ENCODE data around the gene LDLRAD3. TPM values are rescaled to one million over a fixed set of nuclear protein-coding genes. Genes with fewer than 3 reads are reported as not detected.
"Not testable (repeated sequence)": the region's sequence is repeated elsewhere in the genome, so short reads cannot be mapped to it uniquely, and the experiment has no call there.

Gene LDLRAD3
- total and polyA plus RNA-seq, 11 donors = 1.1 to 7.7 (median 2.6) TPM

GRCh38 chr11:36038541-36038940 is 94.7 kb downstream of the LDLRAD3 start:
- WGBS, 4 donors = 79 to 90% (median 82%) methylated on average over 3 of the region's 3 CpGs
- ATAC-seq (no peak), DNase-seq (no peak)
- H3K4me3 ChIP-seq = no peak overlapping the region
- no peaks in the 10 kb centered on the region for H3K9me3 ChIP-seq
- H3K27me3 ChIP-seq = no peaks in the 10 kb centered on the region
- no peaks in the 10 kb centered on the region for H3K36me3 ChIP-seq
- no peak overlapping the region for H3K27ac ChIP-seq
- TF ChIP-seq CTCF (IDR thresholded peaks at IDR 0.05) (no peak), POLR2A (IDR thresholded peaks at IDR 0.05) (no peak)
- H3K4me1 ChIP-seq = peaks cover 0 to 5% (median 0%) of the 10 kb centered on the region in 12 donors
- intact Hi-C loops (cut with DNase I) = loop anchor here in 6 of 10 donors (5.0 to 10.0 kb wide), 5 partner anchors 94 to 424 kb away; partner anchors contain the start of genes FJX1 (in 2 of the 6) and LDLRAD3 (in 1 of the 6)

GRCh38 chr11:36039471-36039870 is 95.6 kb downstream of the LDLRAD3 start:
- 85 to 90% (median 86%) methylated on average over 4 of the region's 4 CpGs for WGBS, 4 donors
- intact Hi-C loops (cut with DNase I) = loop anchor here in 6 of 10 donors (5.0 to 10.0 kb wide), 5 partner anchors 93 to 425 kb away; partner anchors contain the start of genes FJX1 (in 2 of the 6) and LDLRAD3 (in 1 of the 6)
- ATAC-seq (no peak), DNase-seq (no peak)
- H3K9me3 ChIP-seq = no peaks in the 10 kb centered on the region
- TF ChIP-seq POLR2A (IDR thresholded peaks at IDR 0.05) (no peak), CTCF (IDR thresholded peaks at IDR 0.05) (no peak)
- no peak overlapping the region for H3K27ac ChIP-seq
- no peaks in the 10 kb centered on the region for H3K36me3 ChIP-seq
- peaks cover 0 to 5% (median 0%) of the 10 kb centered on the region in 12 donors for H3K4me1 ChIP-seq
- H3K27me3 ChIP-seq = no peaks in the 10 kb centered on the region
- H3K4me3 ChIP-seq = no peak overlapping the region

- no peaks in the 10 kb centered on the region for H3K9me3 ChIP-seq
- H3K36me3 ChIP-seq = no peaks in the 10 kb centered on the region
- no peak overlapping the region for H3K4me3 ChIP-seq
- no peak for DNase-seq
- intact Hi-C loops (cut with DNase I) = loop anchor here in 8 of 10 donors (5.0 to 10.0 kb wide), 7 partner anchors 90 to 427 kb away; partner anchors contain the start of gene FJX1 (in 1 of the 8)
- H3K27me3 ChIP-seq = no peaks in the 10 kb centered on the region
- peaks cover 0 to 4% (median 0%) of the 10 kb centered on the region in 12 donors for H3K4me1 ChIP-seq
- WGBS, 4 donors = 60 to 71% (median 62%) methylated on average over 5 of the region's 5 CpGs
- no peak overlapping the region for H3K27ac ChIP-seq
- TF ChIP-seq CTCF (IDR thresholded peaks at IDR 0.05) (peak in 10 of 12 donors; percentile 21 to 60 (median 42)), POLR2A (IDR thresholded peaks at IDR 0.05) (no peak)
- ATAC-seq = peak in 1 of 4 donors; percentile 48
Measured at GRCh38 chr11:36041988-36042611, 98.2 kb downstream of the LDLRAD3 start.

GRCh38 chr11:36044636-36045035 is 100.8 kb downstream of the LDLRAD3 start:
- TF ChIP-seq CTCF (IDR thresholded peaks at IDR 0.05) = no peak
- TF ChIP-seq POLR2A (IDR thresholded peaks at IDR 0.05) = no peak
- intact Hi-C loops (cut with DNase I) = loop anchor here in 9 of 10 donors (5.0 to 10.0 kb wide), 9 partner anchors 78 to 430 kb away; partner anchors contain the start of genes FJX1 (in 1 of the 9) and TRIM44 (in 1 of the 9)
- H3K4me3 ChIP-seq = no peak overlapping the region
- H3K4me1 ChIP-seq = no peaks in the 10 kb centered on the region
- H3K27me3 ChIP-seq = no peaks in the 10 kb centered on the region
- no peak for ATAC-seq
- no peak for DNase-seq
- no peaks in the 10 kb centered on the region for H3K9me3 ChIP-seq
- no peak overlapping the region for H3K27ac ChIP-seq
- WGBS, 4 donors = 95 to 99% (median 97%) methylated on average over 4 of the region's 4 CpGs
- no peaks in the 10 kb centered on the region for H3K36me3 ChIP-seq

GRCh38 chr11:36045945-36046344 is 102.1 kb downstream of the LDLRAD3 start:
- not testable (repeated sequence) for H3K4me3 ChIP-seq, H3K9me3 ChIP-seq, H3K4me1 ChIP-seq, H3K27me3 ChIP-seq, H3K36me3 ChIP-seq, DNase-seq, ATAC-seq, H3K27ac ChIP-seq
- intact Hi-C loops (cut with DNase I) = loop anchor here in 7 of 10 donors (5.0 to 10.0 kb wide), 7 partner anchors 76 to 431 kb away; partner anchors contain the start of genes FJX1 (in 1 of the 7) and TRIM44 (in 1 of the 7)
- WGBS, 4 donors = 95 to 96% (median 96%) methylated on average over 3 of the region's 3 CpGs
